GM18951 (cell line): ENCODE data around the gene ADARB2.

ENCODE experiments used
- POLR2A ChIP-seq: IDR thresholded peaks from 4 replicates; pipeline ENCODE4 v1.6.1; 2011; ENCODE audit warnings: mild to moderate bottlenecking; ENCODE audit not compliant: insufficient read length, insufficient read depth; ENCODE audit errors: extremely low read depth
- in situ Hi-C: fragments of 300-500 bp; cut with MboI; formaldehyde crosslinking; loops from one replicate; pipeline ENCODE4 v1.12.0; 2022; ENCODE audit warnings: low sequenced_read_pairs, mixed read lengths, inconsistent platforms; ENCODE audit not compliant: unreplicated experiment

Gene ADARB2

DNA sequence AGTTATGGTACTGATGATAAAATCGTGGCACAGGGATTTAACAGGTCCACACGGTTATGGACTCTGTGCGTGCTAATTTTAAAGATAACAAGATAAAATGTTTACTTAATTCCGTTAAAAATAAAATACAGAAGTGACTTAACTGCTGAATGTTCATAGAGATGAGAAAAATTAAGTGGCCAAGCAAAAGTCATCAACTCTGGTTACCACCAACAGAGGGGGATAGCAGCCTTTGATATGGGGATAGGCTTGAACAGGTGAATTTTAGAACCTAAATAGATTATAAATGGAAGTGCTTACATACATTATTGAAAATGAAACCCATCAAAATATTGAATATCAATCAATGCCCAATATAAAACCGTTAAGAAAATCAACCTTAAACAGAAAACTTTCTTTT lies 436.2 kb downstream of the ADARB2 start:
- in situ Hi-C loops, result no loop called here
- TF ChIP-seq POLR2A, result no peak

DNA sequence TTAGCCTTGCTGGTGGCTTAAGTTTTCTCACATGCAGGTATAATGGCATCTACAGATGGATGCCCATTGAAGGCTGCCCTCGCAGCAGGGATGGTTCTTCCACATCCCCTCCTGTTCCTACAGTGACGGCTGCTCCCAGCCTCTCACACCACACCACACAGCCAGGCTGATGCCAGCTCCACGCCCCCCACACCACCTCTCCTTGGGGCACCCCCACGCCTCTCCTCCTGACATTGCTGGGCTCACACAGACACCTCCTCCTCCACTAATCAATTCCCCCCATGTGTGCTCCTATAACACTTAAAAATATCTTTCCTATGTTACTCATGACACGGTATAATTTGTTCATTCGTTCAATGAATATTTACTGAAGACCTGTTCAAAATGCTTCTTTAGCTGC lies 437.1 kb downstream of the ADARB2 start:
- TF ChIP-seq POLR2A, result no peak
- in situ Hi-C loops, result no loop called here

DNA sequence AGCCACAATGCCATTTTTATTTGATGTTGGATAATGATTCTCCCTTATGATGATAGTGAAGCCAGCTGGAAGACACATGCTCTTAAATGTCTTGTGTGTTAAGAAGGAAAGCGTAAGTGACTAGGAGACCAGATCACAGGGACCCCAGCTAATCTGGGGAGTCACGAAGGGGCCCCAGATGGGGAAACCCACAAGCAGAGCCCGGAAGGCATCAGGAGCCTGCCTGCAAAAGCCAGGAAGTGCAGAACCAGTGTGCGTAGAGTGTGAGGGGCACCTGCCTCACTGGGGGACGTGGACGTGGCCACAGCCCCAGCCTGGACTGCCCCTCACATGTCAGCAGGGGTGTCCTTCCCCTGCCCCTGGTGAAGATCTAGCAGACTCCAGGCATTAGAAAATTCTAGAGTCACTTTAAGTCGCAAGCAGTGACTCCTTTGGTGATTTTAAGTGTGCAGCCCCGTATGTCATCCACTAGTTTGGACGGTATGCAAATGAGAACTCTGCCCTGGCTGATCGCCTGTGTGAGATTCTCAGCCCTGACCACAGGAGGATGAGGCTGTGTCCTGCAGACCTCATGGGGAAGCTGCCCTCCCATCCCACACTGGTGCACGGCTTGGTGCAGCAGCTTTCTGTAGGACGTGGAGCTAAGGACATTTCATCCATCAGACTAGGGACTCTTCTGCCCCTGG lies 438.1 kb downstream of the ADARB2 start:
- in situ Hi-C loops, result no loop called here
- TF ChIP-seq POLR2A, result no peak

DNA sequence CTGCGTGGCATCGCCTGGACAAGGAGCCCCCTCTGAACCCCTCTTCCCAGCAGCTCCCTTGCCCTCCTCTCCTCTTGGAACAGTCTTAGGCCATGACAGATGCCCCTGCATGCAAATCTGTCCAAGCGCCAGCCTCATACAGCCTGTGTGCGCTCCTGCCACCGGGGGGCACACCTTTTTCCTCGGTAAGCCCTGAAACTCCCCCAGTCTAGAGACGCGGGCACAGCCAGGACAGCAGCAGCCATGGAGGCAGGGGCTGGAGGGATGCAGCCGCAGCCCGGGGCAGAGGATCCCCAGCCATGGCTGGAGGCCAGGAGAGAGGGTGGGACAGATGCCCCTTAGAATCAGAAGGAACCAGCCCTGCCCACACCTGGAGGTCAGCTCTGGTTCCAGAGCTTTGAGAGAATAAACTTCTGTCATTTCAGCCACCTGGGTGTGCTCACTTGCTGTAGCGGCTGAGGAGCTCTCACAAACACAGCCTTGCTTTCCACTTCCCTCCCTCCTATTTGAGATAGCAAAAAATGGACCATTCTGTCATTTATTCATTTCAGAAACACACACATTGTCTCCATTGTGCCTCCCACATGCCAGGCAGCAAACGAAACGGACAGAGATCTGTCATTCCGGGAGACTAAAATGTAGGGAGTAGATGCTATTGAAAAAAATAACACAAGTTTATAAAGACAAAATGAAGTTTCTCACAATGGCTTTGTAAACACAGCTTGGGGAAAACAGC lies 439.6 kb downstream of the ADARB2 start:
- no peak for TF ChIP-seq POLR2A
- in situ Hi-C loops, result no loop called here

DNA sequence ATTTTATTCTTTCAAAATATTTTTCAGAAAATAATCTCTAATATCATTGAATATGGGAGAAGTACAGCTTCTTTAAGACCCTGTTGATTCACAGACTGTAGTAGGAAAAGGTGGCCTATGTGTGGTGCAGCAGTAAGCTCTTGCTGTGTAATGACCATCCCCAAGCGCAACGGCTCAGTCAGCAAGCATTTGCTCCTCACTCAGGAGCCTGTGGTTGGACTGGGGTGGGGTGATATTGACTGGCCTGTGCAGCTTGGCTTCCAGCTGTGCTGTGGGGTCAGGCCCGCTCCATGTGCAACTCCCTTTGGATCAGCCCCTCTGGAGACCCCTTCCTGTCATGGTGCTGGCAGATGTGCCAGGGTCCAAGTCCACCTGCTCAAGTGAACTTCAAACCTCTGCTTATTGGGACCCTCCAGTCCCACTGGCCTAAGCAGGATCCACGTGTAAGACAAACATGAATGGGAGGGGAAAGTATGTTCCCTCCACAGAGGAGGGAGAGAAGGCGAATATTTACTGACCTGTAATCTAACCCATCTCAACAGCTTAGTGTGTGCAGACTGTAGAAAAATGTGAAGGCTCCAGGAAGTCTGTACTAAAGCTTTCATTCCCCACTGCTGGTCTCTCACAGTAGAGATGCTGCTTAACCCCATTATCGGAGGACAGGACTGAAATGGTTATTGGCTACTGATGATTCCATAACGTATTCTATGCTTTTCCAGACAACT lies 441.4 kb downstream of the ADARB2 start:
- in situ Hi-C loops, result no loop called here
- TF ChIP-seq POLR2A, result no peak

DNA sequence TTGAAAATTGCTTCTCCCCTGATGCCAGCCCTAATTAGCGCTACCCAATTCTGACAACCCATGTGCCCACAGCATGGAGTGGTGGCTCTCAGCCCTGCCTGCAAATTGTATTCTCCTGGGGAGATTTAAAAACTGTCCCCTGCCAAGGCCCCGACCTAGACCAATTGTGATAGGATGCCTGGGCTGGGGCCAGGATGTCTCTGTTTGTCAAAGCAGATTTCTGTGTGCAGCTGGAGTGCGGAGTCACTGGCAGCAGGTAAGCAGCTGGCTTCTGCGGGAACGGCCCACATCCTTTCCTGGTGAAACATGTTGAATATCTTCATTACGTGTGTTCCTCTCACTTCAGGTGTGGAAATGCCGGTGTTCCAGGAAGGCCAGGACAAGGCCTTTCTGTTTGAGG lies 442.6 kb downstream of the ADARB2 start:
- TF ChIP-seq POLR2A, result no peak
- in situ Hi-C loops, result no loop called here

DNA sequence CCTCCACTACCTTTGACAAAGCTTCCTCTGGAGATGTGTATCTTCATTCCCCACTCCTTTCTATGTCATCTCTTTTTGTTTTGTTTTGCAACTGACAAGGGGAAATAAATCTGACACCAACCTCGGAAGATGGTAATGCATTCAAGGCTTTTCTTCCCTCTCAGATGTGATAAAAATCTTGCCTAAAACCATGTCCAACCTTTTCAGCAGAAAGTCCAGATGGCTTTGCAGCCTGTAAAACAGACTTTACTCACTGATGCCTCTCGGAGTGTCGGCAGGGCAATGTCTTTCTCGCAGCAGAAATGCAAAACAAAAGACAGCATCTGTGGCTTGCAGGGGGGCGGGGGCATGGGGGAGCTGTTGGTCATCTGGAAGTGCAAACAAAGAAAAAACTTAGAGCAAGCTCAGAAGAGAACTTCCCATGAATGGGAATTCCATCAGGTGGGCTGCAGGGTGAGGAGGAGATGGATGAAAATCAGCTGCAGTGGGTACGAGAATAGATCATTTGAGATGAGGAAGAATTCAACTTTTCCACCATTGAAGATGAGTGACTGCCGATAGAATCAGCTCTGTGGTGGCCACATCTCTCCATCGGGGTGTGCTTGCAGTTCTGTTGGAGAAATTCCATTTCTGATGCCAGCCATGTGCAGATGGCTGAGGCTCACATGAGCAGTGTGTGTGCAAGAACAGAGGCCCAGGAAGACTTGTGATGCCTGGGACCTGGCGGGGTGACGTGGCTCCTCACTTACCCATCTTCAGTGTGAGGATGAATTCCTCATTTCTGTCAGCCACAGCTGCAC lies 443.5 kb downstream of the ADARB2 start:
- TF ChIP-seq POLR2A, result no peak
- in situ Hi-C loops, result no loop called here

DNA sequence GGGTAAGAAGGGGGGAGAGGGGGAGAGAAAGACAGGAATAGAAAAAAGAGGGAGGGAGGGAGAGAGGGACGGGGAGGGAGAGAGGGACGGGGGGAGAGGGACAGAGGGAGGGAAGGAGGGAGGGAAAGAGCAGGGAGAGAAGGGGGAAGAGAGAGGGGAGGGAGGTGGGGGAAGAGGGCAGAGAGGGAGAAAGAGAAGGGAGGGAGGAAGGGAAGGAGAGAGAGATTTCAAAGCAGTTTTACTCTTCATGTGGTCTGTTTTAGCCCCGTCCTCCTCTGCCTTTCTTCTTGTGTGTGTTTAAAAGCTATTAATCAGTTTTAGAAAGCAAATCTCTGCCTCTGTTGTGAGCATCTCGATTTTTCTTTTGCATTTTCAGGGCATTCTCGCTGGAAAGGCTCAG lies 444.2 kb downstream of the ADARB2 start:
- no peak for TF ChIP-seq POLR2A
- in situ Hi-C loops, result no loop called here

DNA sequence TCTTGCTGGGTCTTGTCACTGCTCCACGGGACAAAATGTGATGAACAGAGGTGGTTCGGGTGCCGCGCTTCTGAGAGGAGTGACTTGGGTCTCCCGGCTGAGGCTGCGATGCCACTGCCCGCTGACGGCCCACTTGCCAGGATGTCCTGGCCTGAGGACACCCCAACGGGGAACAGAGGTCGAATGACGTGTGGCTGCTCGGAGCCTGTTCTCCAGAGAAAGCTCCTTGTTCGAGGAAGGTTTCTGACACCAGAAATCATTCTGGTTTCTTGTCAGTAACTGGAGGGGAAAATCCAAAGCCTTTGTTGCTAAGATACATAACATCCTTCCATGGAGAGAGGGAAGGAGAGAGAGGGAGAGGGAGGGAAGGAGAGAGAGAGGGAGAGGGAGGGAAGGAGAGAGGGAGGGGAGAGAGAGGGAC lies 444.7 kb downstream of the ADARB2 start:
- in situ Hi-C loops, result no loop called here
- no peak for TF ChIP-seq POLR2A

DNA sequence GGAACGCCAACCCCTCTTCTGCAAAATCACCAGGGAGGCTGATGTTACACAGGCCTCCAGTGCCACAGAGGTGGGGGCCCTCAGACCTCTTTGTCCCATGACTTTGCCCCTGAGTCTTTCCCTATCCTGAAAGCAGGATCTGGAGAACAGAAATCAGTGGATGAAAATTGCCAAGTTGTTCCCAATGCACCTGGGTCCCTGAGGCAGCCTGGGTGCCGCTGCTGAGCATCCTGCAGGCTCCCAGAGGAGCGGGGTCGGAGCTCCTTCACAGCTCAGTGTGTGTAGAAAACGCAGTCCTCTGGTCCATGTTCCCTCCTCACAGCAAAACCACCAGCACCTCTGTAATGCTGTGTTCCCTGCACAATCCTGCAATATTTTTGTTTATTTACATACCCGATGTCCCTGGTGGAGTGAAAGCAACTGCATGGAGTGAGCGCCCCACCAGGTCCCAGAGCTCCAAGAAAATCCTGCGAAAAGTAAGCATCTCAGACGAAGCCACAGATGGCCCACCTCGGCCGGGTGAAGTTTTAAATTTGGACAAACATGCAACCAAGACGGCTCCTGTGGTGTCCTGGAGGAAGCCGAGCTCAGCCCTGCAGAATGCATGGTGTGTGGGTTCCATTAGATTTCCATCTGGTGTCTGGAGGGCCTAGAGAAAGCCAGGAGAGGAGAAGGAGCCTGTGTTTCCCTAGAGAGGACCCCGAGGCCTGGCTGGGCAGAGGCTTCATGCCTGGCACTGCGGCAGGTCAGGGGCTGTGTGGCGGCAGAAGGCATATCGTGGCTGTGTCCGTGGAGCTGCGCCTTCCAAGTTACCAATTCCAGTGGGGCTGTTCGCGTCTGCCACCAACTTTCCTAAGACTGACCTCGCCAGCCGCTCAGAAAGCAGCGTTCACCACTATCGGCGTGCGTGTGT lies 445.9 kb downstream of the ADARB2 start:
- TF ChIP-seq POLR2A, result no peak
- in situ Hi-C loops, result no loop called here

DNA sequence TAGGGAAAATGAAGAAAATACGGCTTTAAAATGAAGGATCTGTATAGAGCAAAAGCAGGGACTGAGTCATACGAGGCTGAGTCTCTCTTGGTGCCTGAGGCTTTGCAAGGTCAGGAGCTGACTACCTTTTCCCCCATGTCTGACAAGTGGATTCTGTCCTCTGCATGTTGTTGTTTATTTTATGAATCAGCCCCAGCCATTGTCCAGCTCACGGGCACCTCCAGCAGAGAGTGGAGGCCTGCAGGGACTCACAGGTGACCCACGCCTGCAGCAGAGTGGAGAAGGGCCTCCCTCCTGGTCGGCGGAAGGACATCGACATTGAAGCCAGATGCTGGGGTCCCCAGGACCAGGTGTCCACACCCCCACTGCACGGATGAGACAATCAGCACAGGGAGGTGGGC lies 447.3 kb downstream of the ADARB2 start:
- in situ Hi-C loops, result no loop called here
- TF ChIP-seq POLR2A, result no peak

DNA sequence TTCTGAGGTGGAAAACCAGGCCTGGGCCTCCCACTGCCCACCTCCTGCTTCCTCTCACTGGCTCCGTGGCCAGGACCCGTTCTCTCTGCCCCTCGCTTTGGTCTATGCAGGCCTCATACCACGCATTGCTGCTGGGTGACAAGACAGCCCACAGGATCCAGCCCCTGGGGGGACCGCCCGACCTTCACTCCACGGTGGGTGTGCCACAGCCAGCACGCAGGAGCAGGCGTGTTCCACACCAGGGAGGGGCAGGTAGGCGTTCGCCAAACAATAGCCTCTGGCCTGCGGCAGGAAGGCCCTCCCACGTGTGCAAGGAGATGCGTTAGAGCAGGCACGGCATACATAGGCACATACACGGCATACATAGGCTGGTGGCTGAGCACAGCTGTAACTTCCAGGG lies 447.7 kb downstream of the ADARB2 start:
- in situ Hi-C loops, result no loop called here
- TF ChIP-seq POLR2A, result no peak
